SK-N-SH treated with all-trans-retinoic acid at 6 μM for 48 hours (cell line): ENCODE results near the gene RFPL2.

Experiments
- BACH2 ChIP-seq: fragments of 250-450 bp; sonication (Bioruptor Pico); IDR thresholded peaks from 2 replicates; pipeline ENCODE4 v1.9.0; 2021; ENCODE audit warnings: mild to moderate bottlenecking, borderline replicate concordance
- ISL1 ChIP-seq: fragments of 250-450 bp; sonication (Bioruptor Pico); IDR thresholded peaks from 2 replicates; pipeline ENCODE4 v2.1.2; 2022; ENCODE audit warnings: mild to moderate bottlenecking, moderate library complexity
- TOX ChIP-seq: fragments of 250-450 bp; sonication (Bioruptor Pico); IDR thresholded peaks from 2 replicates; pipeline ENCODE4 v1.8.0; 2021; ENCODE audit warnings: mild to moderate bottlenecking, moderate library complexity, borderline replicate concordance
- ZC3H10 ChIP-seq: fragments of 250-450 bp; sonication (Bioruptor Pico); IDR thresholded peaks from 2 replicates; pipeline ENCODE4 v1.5.1; 2021; ENCODE audit warnings: mild to moderate bottlenecking, moderate library complexity
- TF ChIP-seq, protein P1 (sequence below): fragments of 250-450 bp; sonication (Bioruptor Pico); IDR thresholded peaks from 2 replicates; pipeline ENCODE4 v1.8.0; 2020; ENCODE audit warnings: mild to moderate bottlenecking, moderate library complexity, borderline replicate concordance
- TF ChIP-seq, protein P2 (sequence below): fragments of 250-450 bp; sonication (Bioruptor Pico); IDR thresholded peaks from 2 replicates; pipeline ENCODE4 v1.5.0; 2020; ENCODE audit warnings: mild to moderate bottlenecking, moderate library complexity

DNA sequence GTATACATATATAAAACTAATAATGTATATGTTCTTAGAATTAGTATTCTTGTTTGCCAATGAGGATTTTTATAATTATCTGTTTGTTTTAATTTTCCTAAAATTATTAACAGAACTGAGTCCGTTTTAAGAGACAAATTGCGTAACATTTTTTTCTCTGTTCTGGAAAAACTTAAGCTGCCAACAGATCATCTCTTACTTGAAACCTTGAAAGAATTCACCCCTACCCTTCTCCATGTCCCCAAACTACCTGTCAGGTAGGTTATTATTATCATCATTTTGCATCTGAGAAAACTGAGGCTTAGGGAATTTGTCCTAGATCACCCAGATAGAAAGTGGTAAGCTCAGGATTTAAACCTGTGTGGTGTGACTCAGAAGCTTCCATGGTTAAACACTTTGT is 35.6 kb upstream of the RFPL2 start:
- TF ChIP-seq ZC3H10 (CRISPR knock-in tag) (no peak), BACH2 (CRISPR knock-in tag) (no peak), ISL1 (no peak), TOX (CRISPR knock-in tag) (no peak)
- TF ChIP-seq, protein P1, sequence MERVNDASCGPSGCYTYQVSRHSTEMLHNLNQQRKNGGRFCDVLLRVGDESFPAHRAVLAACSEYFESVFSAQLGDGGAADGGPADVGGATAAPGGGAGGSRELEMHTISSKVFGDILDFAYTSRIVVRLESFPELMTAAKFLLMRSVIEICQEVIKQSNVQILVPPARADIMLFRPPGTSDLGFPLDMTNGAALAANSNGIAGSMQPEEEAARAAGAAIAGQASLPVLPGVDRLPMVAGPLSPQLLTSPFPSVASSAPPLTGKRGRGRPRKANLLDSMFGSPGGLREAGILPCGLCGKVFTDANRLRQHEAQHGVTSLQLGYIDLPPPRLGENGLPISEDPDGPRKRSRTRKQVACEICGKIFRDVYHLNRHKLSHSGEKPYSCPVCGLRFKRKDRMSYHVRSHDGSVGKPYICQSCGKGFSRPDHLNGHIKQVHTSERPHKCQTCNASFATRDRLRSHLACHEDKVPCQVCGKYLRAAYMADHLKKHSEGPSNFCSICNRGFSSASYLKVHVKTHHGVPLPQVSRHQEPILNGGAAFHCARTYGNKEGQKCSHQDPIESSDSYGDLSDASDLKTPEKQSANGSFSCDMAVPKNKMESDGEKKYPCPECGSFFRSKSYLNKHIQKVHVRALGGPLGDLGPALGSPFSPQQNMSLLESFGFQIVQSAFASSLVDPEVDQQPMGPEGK, result no peak
- TF ChIP-seq, protein P2, sequence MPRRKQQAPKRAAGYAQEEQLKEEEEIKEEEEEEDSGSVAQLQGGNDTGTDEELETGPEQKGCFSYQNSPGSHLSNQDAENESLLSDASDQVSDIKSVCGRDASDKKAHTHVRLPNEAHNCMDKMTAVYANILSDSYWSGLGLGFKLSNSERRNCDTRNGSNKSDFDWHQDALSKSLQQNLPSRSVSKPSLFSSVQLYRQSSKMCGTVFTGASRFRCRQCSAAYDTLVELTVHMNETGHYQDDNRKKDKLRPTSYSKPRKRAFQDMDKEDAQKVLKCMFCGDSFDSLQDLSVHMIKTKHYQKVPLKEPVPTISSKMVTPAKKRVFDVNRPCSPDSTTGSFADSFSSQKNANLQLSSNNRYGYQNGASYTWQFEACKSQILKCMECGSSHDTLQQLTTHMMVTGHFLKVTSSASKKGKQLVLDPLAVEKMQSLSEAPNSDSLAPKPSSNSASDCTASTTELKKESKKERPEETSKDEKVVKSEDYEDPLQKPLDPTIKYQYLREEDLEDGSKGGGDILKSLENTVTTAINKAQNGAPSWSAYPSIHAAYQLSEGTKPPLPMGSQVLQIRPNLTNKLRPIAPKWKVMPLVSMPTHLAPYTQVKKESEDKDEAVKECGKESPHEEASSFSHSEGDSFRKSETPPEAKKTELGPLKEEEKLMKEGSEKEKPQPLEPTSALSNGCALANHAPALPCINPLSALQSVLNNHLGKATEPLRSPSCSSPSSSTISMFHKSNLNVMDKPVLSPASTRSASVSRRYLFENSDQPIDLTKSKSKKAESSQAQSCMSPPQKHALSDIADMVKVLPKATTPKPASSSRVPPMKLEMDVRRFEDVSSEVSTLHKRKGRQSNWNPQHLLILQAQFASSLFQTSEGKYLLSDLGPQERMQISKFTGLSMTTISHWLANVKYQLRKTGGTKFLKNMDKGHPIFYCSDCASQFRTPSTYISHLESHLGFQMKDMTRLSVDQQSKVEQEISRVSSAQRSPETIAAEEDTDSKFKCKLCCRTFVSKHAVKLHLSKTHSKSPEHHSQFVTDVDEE (CRISPR knock-in tag), result no peak
